Measurements from ENCODE around the gene SBNO2.

The SBNO2 gene

DNA sequence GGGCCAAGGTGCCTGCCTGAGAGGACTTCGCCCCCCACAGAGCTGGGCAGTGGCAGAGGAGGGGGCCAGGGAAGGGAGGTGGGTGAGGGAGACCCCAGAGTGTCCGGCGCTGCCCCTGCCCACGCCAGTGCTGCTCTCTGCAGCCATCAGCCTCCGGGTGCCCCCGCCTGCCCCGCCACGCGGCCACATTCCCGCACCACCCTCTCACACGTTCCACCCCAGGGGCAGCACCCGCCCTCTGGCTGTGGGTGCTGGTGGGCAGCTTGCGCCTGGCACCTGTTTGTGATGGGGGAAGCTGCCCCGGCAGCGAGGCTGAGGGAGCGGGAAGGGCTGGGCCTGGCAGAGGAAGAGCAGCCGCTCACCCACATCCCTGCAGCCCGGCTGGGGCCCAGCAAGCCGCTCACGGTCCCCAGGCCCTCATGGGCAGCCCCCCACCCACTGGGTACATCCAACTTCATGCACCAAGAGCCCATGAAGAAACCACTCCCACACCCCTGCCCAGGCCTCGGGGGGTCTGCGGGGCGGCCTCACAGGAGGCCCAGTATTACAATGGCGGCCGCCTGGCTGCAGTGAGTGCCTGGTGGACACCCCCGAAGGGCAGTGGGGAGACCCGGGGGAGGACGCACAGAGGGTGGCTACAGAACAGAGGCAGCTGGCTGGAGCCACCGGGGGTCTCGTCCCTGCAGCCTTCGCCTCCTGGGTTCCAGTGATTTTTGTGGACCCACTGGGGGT lies 14.0 kb downstream of the SBNO2 start:
- no peak for DNase-seq (ENCODE audit: low read depth)
- no peak overlapping the region for H3K4me3 ChIP-seq (ENCODE audit: low read depth, low read length)
- TF ChIP-seq, protein P1, sequence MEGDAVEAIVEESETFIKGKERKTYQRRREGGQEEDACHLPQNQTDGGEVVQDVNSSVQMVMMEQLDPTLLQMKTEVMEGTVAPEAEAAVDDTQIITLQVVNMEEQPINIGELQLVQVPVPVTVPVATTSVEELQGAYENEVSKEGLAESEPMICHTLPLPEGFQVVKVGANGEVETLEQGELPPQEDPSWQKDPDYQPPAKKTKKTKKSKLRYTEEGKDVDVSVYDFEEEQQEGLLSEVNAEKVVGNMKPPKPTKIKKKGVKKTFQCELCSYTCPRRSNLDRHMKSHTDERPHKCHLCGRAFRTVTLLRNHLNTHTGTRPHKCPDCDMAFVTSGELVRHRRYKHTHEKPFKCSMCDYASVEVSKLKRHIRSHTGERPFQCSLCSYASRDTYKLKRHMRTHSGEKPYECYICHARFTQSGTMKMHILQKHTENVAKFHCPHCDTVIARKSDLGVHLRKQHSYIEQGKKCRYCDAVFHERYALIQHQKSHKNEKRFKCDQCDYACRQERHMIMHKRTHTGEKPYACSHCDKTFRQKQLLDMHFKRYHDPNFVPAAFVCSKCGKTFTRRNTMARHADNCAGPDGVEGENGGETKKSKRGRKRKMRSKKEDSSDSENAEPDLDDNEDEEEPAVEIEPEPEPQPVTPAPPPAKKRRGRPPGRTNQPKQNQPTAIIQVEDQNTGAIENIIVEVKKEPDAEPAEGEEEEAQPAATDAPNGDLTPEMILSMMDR (IDR thresholded peaks at IDR 0.05; ENCODE audit: control insufficient read depth, extremely low read depth, insufficient read depth), result no peak

DNA sequence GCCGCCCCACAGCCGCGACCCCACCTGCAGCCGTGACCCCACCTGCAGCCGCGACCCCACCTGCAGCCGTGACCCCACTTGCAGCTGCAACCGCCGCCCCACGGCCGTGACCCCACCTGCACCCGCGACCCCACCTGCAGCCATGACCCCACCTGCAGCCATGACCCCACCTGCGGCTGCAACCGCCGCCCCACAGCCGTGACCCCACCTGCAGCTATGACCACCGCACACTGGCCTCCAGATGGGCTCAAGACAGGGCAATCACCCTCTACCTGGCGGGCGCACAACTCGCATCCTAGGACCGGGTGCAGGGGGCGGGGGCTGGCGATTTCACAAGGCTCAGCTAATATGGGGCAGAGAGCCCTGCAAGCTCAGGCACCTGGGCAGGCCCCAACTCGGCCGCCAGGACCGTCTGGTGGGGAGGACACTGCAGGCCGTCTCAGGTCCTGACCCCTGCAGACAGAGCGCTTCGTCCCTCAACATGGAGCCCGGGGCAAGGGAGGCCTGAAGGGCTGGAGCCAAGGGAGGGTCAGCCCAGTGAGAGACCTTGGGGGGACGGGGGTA lies 15.1 kb downstream of the SBNO2 start:
- no peak for DNase-seq (ENCODE audit: low read depth)
- no peak overlapping the region for H3K4me3 ChIP-seq (ENCODE audit: low read depth, low read length)
- TF ChIP-seq, protein P1 (IDR thresholded peaks at IDR 0.05; ENCODE audit: control insufficient read depth, extremely low read depth, insufficient read depth), result no peak

DNA sequence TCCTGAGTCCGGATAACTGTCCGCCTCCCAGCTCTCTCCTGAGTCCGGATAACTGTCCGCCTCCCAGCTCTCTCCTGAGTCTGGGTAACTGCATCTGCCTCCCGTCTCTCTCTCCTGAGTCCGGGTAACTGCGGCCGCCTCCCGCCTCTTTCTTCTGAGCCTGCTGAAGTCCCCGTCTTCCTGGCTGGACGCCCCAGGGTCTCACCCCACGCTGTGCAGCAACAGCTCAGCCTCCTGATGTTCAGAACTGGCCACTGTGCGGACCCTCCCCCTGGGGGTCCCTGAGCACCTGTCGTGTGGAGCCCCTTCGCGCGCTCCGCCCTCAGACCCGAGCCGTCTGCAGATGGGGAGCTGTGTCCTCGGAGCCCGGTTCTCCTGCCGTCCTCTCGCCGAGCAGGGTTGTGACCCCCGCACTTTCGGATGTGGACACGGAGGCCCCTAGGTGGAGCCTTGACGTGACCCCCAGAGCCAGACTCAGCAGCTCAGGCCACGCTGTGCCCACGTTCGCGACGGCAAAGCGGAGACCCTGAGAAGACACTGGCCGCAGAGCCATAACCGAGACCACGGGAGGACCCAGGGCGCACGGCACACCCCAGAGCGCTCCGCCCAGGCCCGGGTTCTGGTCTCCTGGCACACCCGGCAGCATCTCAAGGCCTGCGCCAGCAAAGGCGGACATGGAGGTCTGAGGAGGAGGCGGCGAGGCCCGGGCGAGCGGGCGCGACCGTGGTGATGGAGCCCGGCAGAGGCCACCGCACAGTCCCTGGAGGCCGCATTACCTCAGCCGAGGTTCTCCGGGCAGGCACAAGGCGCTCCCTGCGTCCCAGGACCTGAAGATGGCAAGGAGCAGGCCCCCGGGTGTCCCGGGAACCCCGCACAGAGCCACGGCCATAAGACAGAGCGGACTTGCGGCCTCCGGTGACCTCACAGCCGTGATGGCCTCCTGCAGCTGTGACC lies 15.9 kb downstream of the SBNO2 start:
- TF ChIP-seq, protein P1 (IDR thresholded peaks at IDR 0.05; ENCODE audit: control insufficient read depth, extremely low read depth, insufficient read depth), result no peak
- DNase-seq (ENCODE audit: low read depth), result no peak
- no peak overlapping the region for H3K4me3 ChIP-seq (ENCODE audit: low read depth, low read length)

DNA sequence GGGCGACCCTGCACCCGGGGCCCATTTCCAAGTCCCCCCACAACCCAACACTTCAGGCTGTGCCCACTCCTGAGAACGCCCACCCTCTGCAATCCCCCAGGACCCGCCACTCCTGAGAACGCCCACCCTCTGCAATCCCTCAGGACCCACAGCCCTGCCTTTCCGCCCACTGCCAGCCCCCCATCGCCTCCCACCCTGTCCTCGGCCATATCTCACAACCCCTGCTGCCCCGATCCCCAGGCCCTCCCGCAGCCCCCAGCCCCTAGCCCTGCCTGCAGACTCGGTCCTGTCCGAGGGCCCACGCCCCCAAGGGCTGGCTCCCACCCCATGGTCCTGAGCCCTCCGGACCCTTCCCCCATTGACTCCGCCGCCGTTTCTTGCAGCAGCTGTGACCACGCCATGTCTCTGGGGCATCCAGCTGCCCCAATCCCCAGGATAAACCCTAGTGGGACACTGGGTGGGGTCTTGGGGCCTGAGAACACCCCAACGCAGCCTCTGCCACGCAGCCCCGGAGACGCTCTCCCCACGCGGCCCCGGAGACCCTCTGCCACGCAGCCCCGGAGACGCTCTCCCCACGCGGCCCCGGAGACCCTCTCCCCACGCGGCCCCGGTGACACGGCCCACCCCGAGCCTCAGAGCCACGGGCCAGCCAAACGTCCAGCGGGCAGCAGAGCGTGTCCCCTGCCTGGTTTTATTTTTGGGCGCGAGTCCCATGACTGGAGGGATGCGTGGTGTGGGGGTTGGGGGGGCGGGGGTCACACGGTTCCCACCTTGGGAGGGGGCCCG lies 17.0 kb downstream of the SBNO2 start:
- DNase-seq (ENCODE audit: low read depth), result no peak
- H3K4me3 ChIP-seq (ENCODE audit: low read depth, low read length), result no peak overlapping the region
- TF ChIP-seq, protein P1 (IDR thresholded peaks at IDR 0.05; ENCODE audit: control insufficient read depth, extremely low read depth, insufficient read depth), result no peak

DNA sequence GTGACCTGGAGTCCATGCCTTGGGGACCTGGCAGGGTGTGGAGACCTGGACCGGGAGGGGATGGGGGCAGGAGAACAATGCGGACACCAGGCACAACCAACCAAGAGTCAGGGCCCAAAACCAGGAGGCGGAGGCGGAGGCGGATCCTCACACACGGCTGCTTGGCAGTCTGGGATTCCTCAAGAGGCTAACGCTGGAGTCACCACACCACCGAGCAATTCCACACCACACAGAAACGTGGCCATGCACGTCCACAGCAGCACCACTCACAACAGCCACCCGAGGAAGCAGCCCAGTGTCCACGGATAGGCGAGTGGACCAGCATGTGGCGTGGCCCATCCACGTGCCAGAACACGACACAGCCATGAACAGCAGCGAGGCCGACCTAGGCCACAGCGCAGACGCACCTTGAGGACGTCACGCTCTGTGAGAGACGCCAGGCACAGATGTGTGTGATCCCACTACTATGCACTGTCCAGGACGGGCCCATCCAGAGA lies 17.7 kb downstream of the SBNO2 start:
- TF ChIP-seq, protein P1 (IDR thresholded peaks at IDR 0.05; ENCODE audit: control insufficient read depth, extremely low read depth, insufficient read depth), result no peak
- no peak overlapping the region for H3K4me3 ChIP-seq (ENCODE audit: low read depth, low read length)
- DNase-seq (ENCODE audit: low read depth), result no peak

Measured in LNCaP clone FGC (cell line).